ENCODE results near the gene BUD13.

The BUD13 gene

GRCh38 chr11:116778556-116778955 is 5.8 kb upstream of the BUD13 start:
- Histone ChIP-seq H3K27me3 (ENCODE audit: insufficient read depth, low read length, poor library complexity, severe bottlenecking) (no peaks in the 10 kb centered on the region), H3F3A (ENCODE audit: low read depth) (0 out of 2 replicates have a peak, but pooled peaks cover 3% of the 10 kb centered on the region), H3K9me2 (replicated peaks; ENCODE audit: low read depth, low read length) (no peaks in the 10 kb centered on the region), H3K36me3 (ENCODE audit: insufficient read depth, low read length) (peaks cover 45% of the 10 kb centered on the region), H3K9ac (ENCODE audit: low read depth, low read length, poor library complexity, severe bottlenecking) (no peak overlapping the region), H3K4me2 (ENCODE audit: low read depth, low read length, poor library complexity, severe bottlenecking) (no peak overlapping the region), H3K79me2 (ENCODE audit: insufficient read depth, low read length) (peaks cover 12% of the 10 kb centered on the region; the same call in 1 of the 2 replicates), H3K4me3 (ENCODE audit: low read length, poor library complexity, severe bottlenecking) (no peak overlapping the region), H2AFZ (ENCODE audit: low read length) (no peak overlapping the region), H3K4me1 (ENCODE audit: insufficient read depth, low read length, poor library complexity, severe bottlenecking) (peaks cover 19% of the 10 kb centered on the region), H4K20me1 (ENCODE audit: insufficient read depth, low read length, poor library complexity, severe bottlenecking) (peaks cover 5% of the 10 kb centered on the region), H3K9me3 (ENCODE audit: insufficient read depth, low read depth, low read length) (no peaks in the 10 kb centered on the region)
- no peak for TF ChIP-seq EZH2phosphoT487 (IDR thresholded peaks at IDR 0.05; ENCODE audit: borderline replicate concordance)
- no peak for TF ChIP-seq CTCF (conservative IDR thresholded peaks at IDR 0.05; ENCODE audit: low read length)

GRCh38 chr11:116777056-116777455 is 4.3 kb upstream of the BUD13 start:
- Histone ChIP-seq H3K4me1 (ENCODE audit: insufficient read depth, low read length, poor library complexity, severe bottlenecking) (peaks cover 24% of the 10 kb centered on the region), H3F3A (ENCODE audit: low read depth) (0 out of 2 replicates have a peak, but pooled peaks cover 3% of the 10 kb centered on the region), H2AFZ (ENCODE audit: low read length) (no peak overlapping the region), H3K9me3 (ENCODE audit: insufficient read depth, low read depth, low read length) (no peaks in the 10 kb centered on the region), H3K27me3 (ENCODE audit: insufficient read depth, low read length, poor library complexity, severe bottlenecking) (no peaks in the 10 kb centered on the region), H3K9ac (ENCODE audit: low read depth, low read length, poor library complexity, severe bottlenecking) (no peak overlapping the region), H4K20me1 (ENCODE audit: insufficient read depth, low read length, poor library complexity, severe bottlenecking) (peaks cover 8% of the 10 kb centered on the region), H3K4me2 (ENCODE audit: low read depth, low read length, poor library complexity, severe bottlenecking) (no peak overlapping the region), H3K79me2 (ENCODE audit: insufficient read depth, low read length) (peaks cover 16% of the 10 kb centered on the region), H3K9me2 (replicated peaks; ENCODE audit: low read depth, low read length) (no peaks in the 10 kb centered on the region), H3K36me3 (ENCODE audit: insufficient read depth, low read length) (peaks cover 30% of the 10 kb centered on the region), H3K4me3 (ENCODE audit: low read length, poor library complexity, severe bottlenecking) (no peak overlapping the region)
- TF ChIP-seq EZH2phosphoT487 (IDR thresholded peaks at IDR 0.05; ENCODE audit: borderline replicate concordance) (no peak), CTCF (conservative IDR thresholded peaks at IDR 0.05; ENCODE audit: low read length) (no peak)

- Histone ChIP-seq H3K4me3 (ENCODE audit: low read length, poor library complexity, severe bottlenecking) (no peak overlapping the region), H2AFZ (ENCODE audit: low read length) (no peak overlapping the region), H3K27me3 (ENCODE audit: insufficient read depth, low read length, poor library complexity, severe bottlenecking) (no peaks in the 10 kb centered on the region), H3K9ac (ENCODE audit: low read depth, low read length, poor library complexity, severe bottlenecking) (no peak overlapping the region), H3K4me1 (ENCODE audit: insufficient read depth, low read length, poor library complexity, severe bottlenecking) (peaks cover 29% of the 10 kb centered on the region), H3K9me3 (ENCODE audit: insufficient read depth, low read depth, low read length) (no peaks in the 10 kb centered on the region), H3F3A (ENCODE audit: low read depth) (0 out of 2 replicates have a peak, but pooled peaks cover 3% of the 10 kb centered on the region), H3K4me2 (ENCODE audit: low read depth, low read length, poor library complexity, severe bottlenecking) (no peak overlapping the region), H3K79me2 (ENCODE audit: insufficient read depth, low read length) (peaks cover 19% of the 10 kb centered on the region), H3K9me2 (replicated peaks; ENCODE audit: low read depth, low read length) (no peaks in the 10 kb centered on the region), H4K20me1 (ENCODE audit: insufficient read depth, low read length, poor library complexity, severe bottlenecking) (peaks cover 13% of the 10 kb centered on the region), H3K36me3 (ENCODE audit: insufficient read depth, low read length) (peaks cover 28% of the 10 kb centered on the region)
- TF ChIP-seq CTCF (conservative IDR thresholded peaks at IDR 0.05; ENCODE audit: low read length) (no peak), EZH2phosphoT487 (IDR thresholded peaks at IDR 0.05; ENCODE audit: borderline replicate concordance) (no peak)
Measured at GRCh38 chr11:116776522-116776984, 3.8 kb upstream of the BUD13 start.
